Measurements from ENCODE around the gene CRYGC.

The CRYGC gene

GRCh38 chr2:208129744-208130711 lies at the start of gene CRYGC:
Gene CRYGC (minus strand): TSS chr2:208129828. CDS start chr2:208129792, 36 bp downstream.
- no peak for DNase-seq (ENCODE audit: extremely low read depth in 1 of 2, low read depth in 1 of 2)

- no peak for DNase-seq (ENCODE audit: extremely low read depth in 1 of 2, low read depth in 1 of 2)
Measured at GRCh38 chr2:208179028-208179609, 49.5 kb upstream of the CRYGC start.

GRCh38 chr2:208175840-208176153 lies 46.2 kb upstream of the CRYGC start:
- no peak for DNase-seq (ENCODE audit: extremely low read depth in 1 of 2, low read depth in 1 of 2)

GRCh38 chr2:208175069-208175839 lies 45.6 kb upstream of the CRYGC start:
- peak; percentile 18 to 43 for DNase-seq (ENCODE audit: extremely low read depth in 1 of 2, low read depth in 1 of 2)

- DNase-seq (ENCODE audit: extremely low read depth in 1 of 2, low read depth in 1 of 2), result no peak
Measured at GRCh38 chr2:208174144-208174543, 44.5 kb upstream of the CRYGC start.

- no peak for DNase-seq (ENCODE audit: extremely low read depth in 1 of 2, low read depth in 1 of 2)
Measured at GRCh38 chr2:208172125-208172524, 42.5 kb upstream of the CRYGC start.

GRCh38 chr2:208164951-208165755 lies 35.5 kb upstream of the CRYGC start:
- DNase-seq (ENCODE audit: extremely low read depth in 1 of 2, low read depth in 1 of 2), result no peak

GRCh38 chr2:208163489-208163888 lies 33.9 kb upstream of the CRYGC start, which contains the start of gene CRYGA:
Gene CRYGA (minus strand): TSS chr2:208163589. CDS start chr2:208163556, 33 bp downstream.
- DNase-seq (ENCODE audit: extremely low read depth in 1 of 2, low read depth in 1 of 2), result no peak

- no peak for DNase-seq (ENCODE audit: extremely low read depth in 1 of 2, low read depth in 1 of 2)
Measured at GRCh38 chr2:208156439-208156838, 26.8 kb upstream of the CRYGC start.

- no peak for DNase-seq (ENCODE audit: extremely low read depth in 1 of 2, low read depth in 1 of 2)
Measured at GRCh38 chr2:208153156-208153555, 23.5 kb upstream of the CRYGC start.

GRCh38 chr2:208150956-208151355 lies 21.3 kb upstream of the CRYGC start:
- DNase-seq (ENCODE audit: extremely low read depth in 1 of 2, low read depth in 1 of 2), result no peak

GRCh38 chr2:208150094-208150493 lies 20.5 kb upstream of the CRYGC start:
- DNase-seq (ENCODE audit: extremely low read depth in 1 of 2, low read depth in 1 of 2), result no peak

GRCh38 chr2:208148803-208149202 lies 19.2 kb upstream of the CRYGC start:
- DNase-seq (ENCODE audit: extremely low read depth in 1 of 2, low read depth in 1 of 2), result no peak

- no peak for DNase-seq (ENCODE audit: extremely low read depth in 1 of 2, low read depth in 1 of 2)
Measured at GRCh38 chr2:208147759-208148158, 18.1 kb upstream of the CRYGC start.

- DNase-seq (ENCODE audit: extremely low read depth in 1 of 2, low read depth in 1 of 2), result no peak
Measured at GRCh38 chr2:208147008-208147407, 17.4 kb upstream of the CRYGC start.

GRCh38 chr2:208146006-208146405 lies 16.4 kb upstream of the CRYGC start, which contains the start of gene CRYGB:
Gene CRYGB (minus strand): TSS chr2:208146158. CDS start chr2:208146120, 38 bp downstream.
- DNase-seq (ENCODE audit: extremely low read depth in 1 of 2, low read depth in 1 of 2), result no peak

- DNase-seq (ENCODE audit: extremely low read depth in 1 of 2, low read depth in 1 of 2), result no peak
Measured at GRCh38 chr2:208142925-208143799, 13.5 kb upstream of the CRYGC start.

GRCh38 chr2:208142240-208142924 lies 12.8 kb upstream of the CRYGC start:
- DNase-seq (ENCODE audit: extremely low read depth in 1 of 2, low read depth in 1 of 2), result no peak

GRCh38 chr2:208139447-208139846 lies 9.8 kb upstream of the CRYGC start:
- DNase-seq (ENCODE audit: extremely low read depth in 1 of 2, low read depth in 1 of 2), result no peak
